HG02852 (cell line): ENCODE measurements around the gene CCDC74B.
"Not testable (repeated sequence)": the region's sequence is repeated elsewhere in the genome, so short reads cannot be mapped to it uniquely, and the experiment has no call there.

Experiments
- ATAC-seq: cut with Tn5 transposase; IDR thresholded peaks from one replicate; pipeline ENCODE4 v1.9.1; 2021; ENCODE audit warnings: mild to moderate bottlenecking, moderate library complexity; ENCODE audit not compliant: unreplicated experiment

Gene CCDC74B

DNA sequence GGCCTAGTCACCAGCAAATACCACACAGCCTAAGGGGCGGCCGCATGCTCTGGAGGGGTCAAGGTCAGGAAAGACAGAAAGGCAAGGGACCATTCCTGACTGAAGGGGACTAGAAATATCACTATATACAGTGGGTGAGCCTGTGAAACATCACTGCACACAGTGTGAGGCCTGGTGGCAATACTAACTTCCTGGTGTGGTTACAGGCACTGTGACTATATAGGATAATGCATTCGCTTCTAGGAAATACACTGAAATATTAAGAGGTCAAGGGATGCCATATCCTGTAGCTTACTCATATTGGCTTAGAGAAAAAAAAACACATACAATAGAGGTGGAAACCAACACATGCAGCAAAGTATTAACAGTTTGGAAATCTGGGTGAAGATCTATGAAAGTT lies 24.3 kb upstream of the CCDC74B start:
- not testable (repeated sequence) for ATAC-seq

DNA sequence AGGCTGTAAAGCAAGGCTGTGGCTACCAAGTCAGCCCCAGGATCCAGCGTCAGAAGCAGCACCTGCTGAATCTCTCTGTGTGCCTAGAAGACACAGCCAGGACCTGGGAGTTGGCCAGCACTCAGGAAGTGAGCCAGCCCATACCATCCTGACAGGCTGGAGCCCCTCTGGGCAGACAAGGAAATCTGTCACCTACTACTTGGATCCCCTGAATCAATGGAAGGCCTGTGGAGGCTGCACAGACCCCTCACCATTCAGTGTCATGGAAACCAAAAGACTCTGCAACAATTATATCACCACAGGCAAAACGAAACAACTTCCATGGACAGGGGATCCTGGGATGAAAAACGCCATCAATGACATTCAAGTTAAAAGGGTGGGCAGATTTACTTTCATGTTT lies 21.7 kb upstream of the CCDC74B start:
- not testable (repeated sequence) for ATAC-seq

DNA sequence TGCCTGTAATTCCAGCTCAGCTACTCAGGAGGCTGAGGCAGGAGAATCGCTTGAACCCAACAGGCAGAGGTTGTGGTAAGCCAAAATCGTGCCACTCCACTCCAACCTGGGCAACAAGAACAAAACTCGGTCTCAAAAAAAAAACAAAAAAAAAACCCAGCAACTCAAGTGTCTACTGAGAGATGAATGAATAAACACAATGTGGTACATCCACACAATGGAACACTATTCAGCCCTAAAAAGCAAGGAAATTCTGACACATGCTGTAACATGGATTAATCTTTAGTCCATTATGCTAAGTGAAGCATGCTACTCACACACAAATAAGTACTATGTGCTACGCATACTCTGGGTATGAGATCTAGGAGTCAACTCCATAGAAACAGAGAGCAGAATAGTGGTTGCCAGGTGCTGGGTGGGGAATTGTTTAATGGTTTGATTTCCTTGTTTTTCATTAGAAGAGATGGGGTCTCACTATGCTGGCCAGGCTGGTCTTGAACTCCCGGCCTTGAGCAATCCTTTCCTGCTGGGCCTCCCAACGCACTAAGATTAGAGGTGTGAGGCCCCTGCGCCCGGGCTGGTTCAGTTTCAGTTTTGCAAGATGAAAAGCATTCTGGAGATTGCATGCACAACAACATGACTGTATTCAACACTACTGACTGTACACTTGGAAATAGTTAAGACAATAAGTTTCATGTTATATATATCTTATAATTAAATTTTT lies 20.5 kb upstream of the CCDC74B start:
- no peak for ATAC-seq

DNA sequence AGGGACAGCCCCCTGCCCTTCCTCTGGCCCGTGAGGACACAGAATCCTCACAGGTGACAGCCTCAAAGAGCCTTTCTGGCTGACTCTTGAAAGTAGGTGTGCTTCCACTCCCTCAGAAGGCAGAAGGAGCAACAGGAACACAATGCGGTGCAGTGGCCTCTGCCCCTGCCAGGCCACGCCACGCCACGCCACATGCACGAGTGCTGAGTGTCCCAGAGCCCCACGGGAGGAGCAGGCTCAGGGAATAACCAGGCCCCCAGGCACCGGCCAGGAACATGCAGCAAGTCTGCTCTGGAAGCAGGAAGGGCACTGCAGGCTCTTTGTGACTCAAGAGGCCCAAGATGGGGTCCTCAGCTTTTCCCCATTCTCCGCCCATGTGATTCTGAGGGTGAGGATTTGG lies 18.1 kb upstream of the CCDC74B start:
- ATAC-seq = no peak

DNA sequence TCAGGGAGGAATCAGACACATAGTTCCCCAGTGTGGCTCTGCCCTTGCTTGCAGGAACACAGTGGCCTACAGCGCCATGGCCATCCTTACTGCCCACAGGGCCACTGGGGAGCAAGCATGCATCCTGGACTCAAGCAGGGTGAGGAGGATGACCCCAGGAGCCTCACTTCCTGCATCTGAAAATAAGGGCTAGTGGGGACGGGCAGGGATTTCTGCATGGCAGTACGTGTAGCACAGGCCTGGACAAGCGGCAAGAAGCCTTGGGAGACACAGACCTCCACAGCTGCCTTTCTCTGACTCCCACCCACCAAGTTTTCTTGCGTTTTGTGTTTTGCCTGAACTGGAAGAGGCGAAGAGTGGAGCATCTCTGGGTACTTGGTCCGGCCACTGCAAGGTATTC lies 17.6 kb upstream of the CCDC74B start:
- not testable (repeated sequence) for ATAC-seq

DNA sequence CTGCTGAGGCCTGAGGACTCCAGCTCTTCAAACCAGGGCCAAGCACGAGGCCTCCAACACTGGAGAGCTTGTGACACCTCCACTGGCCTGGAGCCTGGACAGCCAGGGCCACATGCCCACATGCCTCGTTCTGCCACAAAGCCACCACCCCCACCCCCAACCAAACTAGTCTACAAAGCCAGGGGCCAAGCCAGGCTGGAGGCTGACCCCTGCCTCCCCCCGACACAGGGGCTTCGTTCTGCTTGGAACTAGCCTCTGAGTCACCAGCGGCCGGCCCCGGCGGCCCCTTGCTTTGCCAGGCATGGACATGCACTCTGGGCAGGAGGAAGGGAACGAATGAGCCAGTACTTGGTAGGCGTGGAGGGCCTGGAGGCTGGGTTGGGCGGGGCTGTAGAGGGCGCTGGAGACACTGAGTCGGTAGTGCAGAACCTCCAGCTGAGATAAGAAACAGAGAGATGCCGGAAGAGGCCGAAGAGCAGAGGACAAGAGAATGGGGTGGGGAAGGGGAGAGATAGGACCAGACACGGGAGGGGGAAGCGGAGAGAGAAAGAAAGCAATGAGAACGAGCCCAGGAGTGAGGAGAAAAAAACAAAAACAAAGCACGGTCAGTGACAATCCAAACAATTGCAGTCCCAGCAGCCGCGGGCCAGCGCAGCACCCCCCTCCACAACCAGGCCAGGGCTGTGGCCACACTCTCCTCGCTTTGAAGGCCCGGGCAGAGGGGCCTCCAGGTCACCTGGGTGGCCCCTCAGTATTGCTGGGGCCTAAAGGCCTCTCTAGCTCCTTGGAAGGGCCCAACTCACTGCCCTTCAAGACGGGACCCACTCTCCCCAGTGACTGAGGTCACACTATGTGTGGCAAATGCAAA lies 16.2 kb upstream of the CCDC74B start:
- not testable (repeated sequence) for ATAC-seq

DNA sequence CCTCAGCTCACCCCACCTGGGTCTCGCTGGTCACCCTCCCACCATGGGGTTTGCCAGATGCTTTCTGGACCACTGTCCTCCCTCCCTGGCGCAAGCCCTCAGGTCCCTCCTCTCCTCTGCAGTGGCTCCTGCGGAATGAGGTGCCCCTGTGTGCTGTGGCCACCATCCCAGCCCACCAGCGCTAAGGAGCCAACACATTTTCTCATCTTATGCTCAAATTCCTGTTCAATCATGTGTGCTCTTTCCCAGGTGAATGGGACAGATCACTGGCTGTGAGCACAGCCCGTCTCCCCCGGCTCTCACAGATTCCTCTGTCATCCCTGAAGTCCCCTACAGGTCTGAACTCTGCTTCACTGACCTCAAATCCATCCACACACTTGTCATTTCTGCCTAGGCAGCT lies 15.2 kb upstream of the CCDC74B start:
- ATAC-seq = no peak

DNA sequence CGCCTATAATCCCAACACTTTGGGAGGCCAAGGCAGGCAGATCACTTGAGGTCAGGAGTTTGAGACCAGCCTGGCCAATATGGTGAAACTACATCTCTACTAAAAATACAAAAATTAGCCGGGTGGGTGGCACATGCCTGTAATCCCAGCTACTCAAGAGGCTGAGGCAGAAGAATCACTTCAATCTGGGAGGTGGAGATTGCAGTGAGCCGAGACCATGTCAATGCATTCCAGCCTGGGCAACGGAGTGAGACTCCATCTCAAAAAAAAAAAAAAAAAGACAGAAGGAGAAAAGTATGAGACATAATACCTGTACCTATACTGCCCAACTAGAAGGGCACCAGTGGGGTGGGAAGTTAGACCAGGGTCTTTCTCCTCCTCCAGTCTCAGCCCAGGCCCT lies 14.5 kb upstream of the CCDC74B start:
- ATAC-seq = not testable (repeated sequence)

DNA sequence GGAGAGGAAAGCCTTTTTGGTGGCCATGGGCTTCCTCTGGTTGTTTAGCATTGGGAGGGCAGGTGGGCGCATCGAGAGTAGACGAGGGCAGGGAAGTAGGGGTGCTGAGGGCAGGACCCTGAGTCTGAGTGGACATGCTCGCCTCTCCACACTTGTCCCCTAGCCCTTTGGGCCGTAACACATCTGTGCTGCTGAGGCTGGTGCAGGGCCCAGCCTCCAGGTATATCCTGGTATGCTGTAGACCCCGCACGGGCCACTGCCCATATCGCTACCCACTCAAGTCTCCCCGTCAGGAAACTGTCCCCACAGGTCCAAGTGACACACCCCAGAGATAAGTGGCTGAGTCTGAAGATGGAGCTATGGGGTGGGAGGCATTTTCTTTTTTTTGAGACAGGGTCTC lies 13.7 kb upstream of the CCDC74B start:
- ATAC-seq = no peak

DNA sequence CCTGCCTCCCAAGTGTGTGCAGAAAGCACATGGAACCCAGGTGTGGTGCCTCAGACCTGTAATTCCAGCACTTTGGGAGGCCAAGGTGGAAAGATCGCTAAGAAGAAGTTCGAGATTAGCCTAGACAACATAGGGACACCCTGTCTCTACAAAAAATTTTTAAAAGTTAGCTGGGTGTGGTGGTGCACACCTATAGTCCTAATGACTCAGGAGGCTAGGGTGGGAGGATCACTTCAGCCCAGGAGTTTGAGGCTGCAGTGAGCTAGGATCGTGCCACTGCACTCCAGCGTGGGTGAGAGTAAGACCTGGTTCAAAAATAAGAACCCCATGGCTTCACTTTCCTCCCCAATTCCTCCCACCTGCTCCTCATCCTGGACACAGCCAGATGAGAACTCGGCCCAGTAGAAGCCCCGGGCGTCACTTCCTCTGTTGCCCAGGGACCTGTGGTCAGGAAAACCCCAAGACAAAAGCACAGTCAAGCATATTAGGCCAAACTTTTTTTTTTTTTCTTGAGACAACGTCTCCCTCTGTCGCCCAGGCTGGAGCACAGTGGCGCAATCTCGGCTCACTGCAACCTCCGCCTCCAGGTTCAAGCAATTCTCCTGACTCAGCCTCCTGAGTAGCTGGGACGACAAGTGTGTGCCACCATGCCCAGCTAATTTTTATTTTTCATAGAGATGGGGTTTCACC lies 13.1 kb upstream of the CCDC74B start:
- ATAC-seq = peak; percentile 89

DNA sequence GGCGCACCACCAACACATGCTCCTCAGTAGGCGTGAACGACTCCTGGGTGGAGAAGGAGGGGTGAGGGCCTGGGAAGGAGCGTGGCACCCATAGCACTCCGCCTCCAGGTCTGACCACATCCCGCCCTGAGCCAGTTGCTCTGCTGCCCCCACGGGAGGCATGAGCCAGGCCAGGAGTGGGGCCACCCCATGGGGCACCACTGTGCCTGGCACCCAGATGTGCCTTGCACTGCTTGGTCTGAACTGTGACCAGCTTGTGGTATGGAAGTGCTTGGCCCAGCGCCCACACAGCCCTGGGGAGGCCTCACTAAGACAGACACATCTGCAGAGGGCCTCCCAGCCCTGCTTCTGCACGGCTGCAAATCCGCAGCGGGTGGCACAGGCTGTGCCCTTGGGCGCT lies 12.4 kb upstream of the CCDC74B start:
- ATAC-seq = peak; percentile 14

DNA sequence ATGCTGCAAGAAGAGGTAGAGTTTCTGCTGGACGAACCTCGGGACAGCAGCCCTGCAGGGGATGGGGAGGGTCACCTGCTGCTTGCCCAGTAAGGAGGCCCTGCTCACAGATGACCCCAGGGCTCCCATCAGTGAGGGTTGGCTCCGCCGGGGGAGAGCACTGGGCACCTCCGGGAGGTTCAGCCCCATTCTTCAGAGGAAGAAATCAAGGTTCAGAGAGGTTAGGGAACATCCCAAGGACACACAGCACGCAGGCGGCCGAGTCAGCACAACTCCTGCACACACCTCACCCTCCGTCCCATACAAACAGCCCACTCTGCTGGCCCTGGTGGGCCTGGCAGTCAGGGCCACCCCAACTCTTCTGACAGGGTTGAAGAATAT lies 11.7 kb upstream of the CCDC74B start:
- ATAC-seq = no peak

DNA sequence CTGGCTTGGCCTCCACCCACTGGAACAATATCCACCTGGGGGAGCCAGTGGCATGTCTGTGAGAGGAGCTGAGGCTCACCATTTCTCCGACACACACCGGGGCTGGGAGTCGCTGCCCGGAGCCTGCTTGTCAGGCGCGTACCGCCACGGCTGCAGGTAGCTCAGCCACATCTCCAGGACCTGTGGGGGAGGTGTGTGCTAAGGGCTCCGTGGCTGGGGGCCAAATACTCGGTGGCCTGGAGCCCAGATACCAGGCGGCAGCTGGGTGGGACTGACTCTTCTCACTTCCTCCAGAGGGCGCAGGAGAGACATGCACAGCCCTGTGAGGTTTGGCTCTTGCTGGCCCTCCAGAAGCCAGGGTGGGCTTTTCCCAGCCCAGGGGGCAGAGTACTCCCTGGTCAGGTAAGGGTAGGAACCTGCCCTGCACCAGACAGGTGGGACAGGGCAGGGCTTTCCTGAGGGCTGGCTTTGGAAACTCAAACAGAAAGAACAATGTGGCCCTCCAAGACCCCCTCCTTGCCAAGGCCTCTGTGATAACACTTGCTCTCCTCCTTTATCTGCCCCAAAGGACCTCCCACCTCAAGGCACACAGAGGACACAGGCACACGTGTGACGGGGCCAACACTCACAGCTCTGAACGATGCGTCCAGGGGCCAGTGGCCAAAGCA lies 11.2 kb upstream of the CCDC74B start:
- not testable (repeated sequence) for ATAC-seq

DNA sequence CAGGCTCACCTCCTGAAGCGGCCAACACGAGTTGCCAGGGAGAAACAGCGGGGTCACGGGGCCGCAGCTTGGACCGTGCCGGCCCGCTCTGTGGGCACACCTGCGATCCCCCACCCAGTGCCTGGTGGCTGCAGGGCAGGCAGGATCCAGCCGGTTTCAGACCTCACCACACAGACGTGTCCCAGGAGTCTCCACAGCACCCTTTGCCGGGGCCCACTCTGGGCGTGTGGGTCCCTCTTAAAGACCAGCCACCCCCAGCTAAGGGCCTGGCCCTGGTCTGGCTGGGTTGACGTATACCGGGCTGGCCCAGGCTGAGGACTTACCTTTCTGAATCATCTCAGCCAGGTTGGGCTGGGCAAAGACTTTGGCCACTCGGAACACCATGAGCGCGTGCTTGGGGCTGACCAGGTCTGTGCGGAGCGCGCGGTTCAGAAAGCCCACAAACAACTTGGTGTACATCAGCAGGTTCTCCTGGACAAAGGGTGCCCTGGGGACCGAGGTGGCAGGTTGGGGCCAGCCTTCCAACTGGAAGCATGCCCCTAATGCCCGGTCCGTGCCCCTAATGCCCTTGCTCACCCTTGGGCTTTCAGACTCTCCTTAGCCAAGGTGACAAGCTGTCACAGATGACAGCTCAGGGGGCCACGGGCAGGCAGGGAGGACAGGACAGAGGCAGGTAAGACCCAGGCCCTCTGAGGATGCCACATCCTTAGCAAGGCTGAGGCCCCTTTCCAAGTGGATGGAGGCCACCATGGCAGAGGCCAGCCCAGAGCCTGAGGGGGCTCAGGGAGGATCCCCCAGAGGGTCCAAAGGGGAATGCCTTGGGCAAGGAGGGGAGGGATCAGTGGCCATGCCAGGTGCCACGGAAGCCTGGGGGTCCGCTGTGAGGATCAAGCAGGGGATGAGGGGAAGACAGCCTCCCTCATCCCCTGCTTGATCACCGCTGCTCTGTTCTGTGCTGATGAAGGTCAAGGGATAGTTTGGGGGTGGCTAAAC lies 10.2 kb upstream of the CCDC74B start:
- no peak for ATAC-seq

DNA sequence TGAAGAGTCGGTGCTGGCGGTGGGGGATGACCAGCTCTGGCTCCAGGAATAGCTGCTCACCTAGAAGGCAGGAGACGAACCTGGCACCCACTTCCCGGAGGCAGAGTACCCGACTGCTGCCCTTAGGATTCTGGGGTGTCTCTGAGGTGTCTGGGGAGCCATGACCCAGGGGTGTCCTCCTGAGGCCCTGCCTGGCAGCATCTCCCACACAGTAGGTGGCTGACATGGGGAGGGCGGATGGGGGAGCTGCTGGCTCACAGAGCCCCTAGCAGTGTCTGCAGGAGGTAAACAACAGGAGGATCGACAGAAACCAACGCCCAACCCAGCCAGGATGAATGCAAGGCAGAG lies 9.5 kb upstream of the CCDC74B start:
- ATAC-seq = not testable (repeated sequence)

DNA sequence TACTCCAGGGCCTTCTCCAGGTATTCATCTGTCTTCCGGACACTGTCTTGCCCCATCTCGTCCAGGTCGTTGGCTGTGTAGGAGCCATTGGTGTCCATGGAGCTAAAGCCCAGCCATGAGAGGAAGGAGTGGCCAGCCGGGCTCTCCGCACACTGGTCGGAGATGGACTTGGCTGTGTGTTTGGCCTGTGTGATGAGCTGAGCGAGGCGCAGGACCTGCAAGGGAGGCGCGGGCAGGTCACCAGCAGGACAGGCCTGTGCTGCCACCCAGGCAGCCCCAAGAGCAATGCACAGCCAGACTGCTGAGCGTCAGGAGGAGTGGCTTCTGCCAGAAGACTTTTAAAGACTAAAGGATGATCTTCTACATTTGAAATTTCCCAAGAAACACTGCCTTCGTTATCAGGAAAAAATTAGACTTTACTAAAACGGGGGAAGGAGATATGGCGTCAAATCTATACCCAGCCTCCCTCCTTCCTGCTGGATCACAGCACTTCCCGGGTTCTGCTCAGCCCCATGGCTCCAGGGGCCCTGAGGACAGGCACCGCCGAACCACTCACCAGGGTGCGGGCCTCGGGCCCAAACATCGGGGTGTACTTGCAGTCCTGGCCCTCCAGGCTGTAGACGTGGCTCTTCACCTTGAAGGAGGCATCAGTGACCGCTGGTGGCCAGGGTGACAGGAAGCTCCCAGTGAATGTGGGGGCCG lies 9.0 kb upstream of the CCDC74B start:
- ATAC-seq = not testable (repeated sequence)

DNA sequence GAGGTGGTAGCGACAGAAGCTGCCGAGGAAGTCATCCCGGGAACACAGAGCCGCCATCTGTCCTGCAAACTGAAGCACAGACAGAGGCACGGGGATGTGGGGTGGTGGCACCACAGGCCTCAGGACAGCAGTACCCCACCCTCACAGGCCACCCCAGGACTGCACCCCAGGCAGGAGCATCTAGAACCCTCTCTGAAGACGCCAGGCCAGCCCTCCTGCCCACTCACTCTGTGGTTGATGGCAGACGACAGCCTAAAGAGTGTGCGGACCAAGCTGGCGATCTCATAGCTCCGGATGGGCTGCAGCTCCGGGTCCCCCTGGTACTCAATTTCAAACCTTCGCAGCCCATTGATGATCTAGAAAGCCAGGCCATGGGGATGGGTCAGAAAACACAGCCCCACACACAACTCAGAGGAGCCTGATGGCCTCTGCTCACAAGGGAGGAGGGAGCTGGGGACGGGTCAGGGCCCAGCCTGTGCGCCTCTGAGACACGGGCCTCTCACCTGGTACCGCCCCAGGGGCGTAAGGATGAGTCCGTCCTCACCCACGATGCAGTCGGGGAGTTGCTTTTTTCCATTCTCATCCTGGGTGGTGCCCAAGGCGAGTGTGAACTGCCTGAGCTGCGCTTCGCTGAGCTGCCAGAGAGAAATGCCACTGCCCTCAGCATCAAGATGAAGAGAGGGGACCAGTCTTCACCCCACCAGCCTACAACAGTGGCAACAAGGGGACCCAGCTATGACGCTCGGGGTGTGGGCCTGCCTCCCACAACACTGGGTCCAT lies 8.1 kb upstream of the CCDC74B start:
- ATAC-seq = no peak

DNA sequence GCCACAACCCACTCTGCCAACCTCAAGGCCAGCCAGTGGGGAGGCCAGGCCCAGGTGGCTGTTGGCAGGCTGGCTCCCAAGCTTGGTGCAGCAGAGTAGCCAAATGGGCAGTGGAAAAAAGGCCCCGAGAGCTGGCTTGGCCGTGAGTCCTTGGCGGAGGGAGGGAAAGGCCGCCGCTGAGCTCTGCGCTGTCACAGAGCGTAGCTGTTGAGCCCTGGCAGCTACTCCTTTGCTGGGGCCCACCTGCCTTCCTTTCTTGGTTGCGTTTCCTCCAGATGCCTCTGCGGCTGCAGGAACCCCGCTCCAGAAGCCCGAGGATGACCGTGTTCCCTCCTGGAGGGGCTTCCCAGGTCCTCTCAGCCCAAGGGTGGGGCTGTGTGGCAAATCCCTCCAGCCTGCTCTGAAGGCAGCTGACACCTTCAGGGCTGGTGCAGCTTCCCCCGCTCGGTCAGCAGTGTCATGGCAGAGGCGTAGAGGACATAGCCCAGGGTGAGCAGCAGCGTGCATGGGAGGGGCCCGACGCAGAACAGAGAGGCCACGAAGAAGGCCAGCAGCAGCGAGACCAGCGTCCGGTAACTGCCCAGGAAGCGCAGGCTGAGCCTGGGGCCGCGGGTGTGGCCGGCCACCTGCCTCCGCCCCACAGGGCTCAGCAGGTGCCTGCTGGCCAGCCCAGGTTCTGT lies 7.4 kb upstream of the CCDC74B start:
- ATAC-seq = not testable (repeated sequence)
